RWPE2 (cell line): ENCODE results near the gene SCGB3A1.

Experiments
- ATAC-seq: fragments of 200-7000 bp; cut with Tn5 transposase; 3 replicates; pipeline ENCODE4 v1.9.1; 2021; ENCODE audit warnings: low read depth
- DNase-seq: peaks from one replicate; pipeline ENCODE4 v3.0.0-alpha.2; 2020; ENCODE audit warnings: low spot score
- H3K27ac ChIP-seq: fragments of 450-650 bp; 2 replicates; pipeline ENCODE4 v1.5.1; 2017; ENCODE audit warnings: mild to moderate bottlenecking; ENCODE audit not compliant: poor library complexity, severe bottlenecking
- H3K27me3 ChIP-seq: fragments of 250-450 bp; sonication (Bioruptor Pico); 2 replicates; pipeline ENCODE4 v1.5.1; 2021; ENCODE audit warnings: mild to moderate bottlenecking, moderate library complexity; ENCODE audit not compliant: insufficient read depth, poor library complexity, severe bottlenecking
- H3K36me3 ChIP-seq: fragments of 250-450 bp; sonication (Bioruptor Pico); 2 replicates; pipeline ENCODE4 v1.5.1; 2020; ENCODE audit warnings: low read depth, mild to moderate bottlenecking, moderate library complexity
- H3K4me1 ChIP-seq: fragments of 250-450 bp; sonication (Bioruptor Pico); 2 replicates; pipeline ENCODE4 v1.5.1; 2021; ENCODE audit warnings: mild to moderate bottlenecking, moderate library complexity; ENCODE audit not compliant: insufficient read depth, poor library complexity, severe bottlenecking
- H3K4me3 ChIP-seq: fragments of 250-450 bp; sonication (Bioruptor Pico); 2 replicates; pipeline ENCODE4 v1.5.1; 2021; ENCODE audit warnings: mild to moderate bottlenecking, moderate library complexity; ENCODE audit not compliant: severe bottlenecking
- H3K9me3 ChIP-seq: fragments of 250-450 bp; sonication (Bioruptor Pico); 2 replicates; pipeline ENCODE4 v1.5.1; 2021; ENCODE audit warnings: mild to moderate bottlenecking, moderate library complexity; ENCODE audit not compliant: severe bottlenecking
- CTCF ChIP-seq: fragments of 450-650 bp; IDR thresholded peaks from one replicate; pipeline ENCODE4 v1.5.1; 2017; ENCODE audit warnings: mild to moderate bottlenecking, moderate library complexity; ENCODE audit not compliant: poor library complexity, severe bottlenecking

Gene SCGB3A1

DNA sequence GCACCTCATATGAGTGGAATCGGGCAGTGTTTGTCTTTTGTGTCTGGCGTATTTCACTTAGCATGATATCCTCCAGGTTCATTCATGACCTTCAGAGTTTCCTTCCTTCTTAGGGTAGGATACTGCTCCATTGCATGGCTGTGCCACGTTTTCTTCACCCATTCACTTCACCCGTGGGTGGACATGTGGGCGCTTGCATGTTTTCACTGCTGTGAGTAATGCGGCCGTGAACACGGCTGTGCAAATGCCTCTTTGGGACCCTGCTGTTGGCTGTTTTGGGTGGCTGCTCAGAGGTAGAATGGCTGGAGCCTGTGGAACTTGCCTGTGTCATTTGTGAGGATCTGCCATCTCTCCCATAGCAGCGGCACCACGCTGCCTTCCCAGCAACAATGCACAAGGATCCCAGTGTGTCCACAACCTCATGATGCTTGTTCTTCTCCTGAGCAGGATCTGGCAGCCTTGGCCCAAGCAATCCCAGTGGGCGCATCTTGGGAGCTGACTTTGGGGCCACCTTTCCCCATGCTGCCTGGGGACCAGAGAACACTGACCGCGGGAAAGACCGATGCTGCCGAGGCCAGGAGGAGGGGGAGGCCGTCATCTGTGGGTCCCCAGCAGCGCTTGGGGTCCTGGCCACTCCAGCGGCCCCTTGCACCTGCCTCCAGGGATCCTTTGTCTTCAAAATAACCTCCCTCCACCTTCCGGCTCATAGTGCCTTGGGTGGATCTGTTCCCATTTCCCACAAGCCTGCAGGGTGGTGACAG lies 2.3 kb upstream of the SCGB3A1 start:
- no peaks in the 10 kb centered on the region for H3K9me3 ChIP-seq
- no peak overlapping the region for H3K27ac ChIP-seq
- DNase-seq (no peak), ATAC-seq (no peak)
- H3K27me3 ChIP-seq: peaks cover 50% of the 10 kb centered on the region
- H3K4me3 ChIP-seq: no peak overlapping the region
- no peaks in the 10 kb centered on the region for H3K36me3 ChIP-seq
- TF ChIP-seq CTCF: no peak
- H3K4me1 ChIP-seq: no peaks in the 10 kb centered on the region

DNA sequence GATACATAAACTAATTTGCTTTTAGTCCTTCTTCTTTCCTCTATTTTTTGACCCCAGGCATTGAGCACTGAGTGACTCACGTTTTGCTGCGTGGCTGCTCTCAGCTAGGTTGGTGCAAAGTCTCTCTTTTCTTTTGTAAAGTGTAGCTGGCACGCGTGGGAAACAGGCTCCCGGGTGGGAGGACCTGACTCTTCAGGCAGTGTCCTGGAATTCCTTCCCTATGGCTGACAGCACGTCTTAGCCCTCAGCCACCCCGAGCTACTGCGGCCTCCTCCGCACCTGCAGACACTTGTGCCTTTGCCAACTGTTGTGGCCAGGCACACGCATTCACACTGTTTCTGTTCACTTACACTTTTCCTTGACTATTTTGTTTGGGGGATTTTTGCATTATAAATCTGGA lies 877 bp upstream of the SCGB3A1 start:
- no peak for DNase-seq
- Histone ChIP-seq H3K9me3 (no peaks in the 10 kb centered on the region), H3K27ac (no peak overlapping the region), H3K36me3 (no peaks in the 10 kb centered on the region), H3K27me3 (peaks cover 55% of the 10 kb centered on the region), H3K4me1 (no peaks in the 10 kb centered on the region), H3K4me3 (no peak overlapping the region)
- TF ChIP-seq CTCF: no peak
- no peak for ATAC-seq

GRCh38 chr5:180590543-180591310 lies 572 bp downstream of the SCGB3A1 start:
- H3K27me3 ChIP-seq: peaks cover 55% of the 10 kb centered on the region
- no peaks in the 10 kb centered on the region for H3K4me1 ChIP-seq
- no peak for TF ChIP-seq CTCF
- H3K27ac ChIP-seq: no peak overlapping the region
- no peaks in the 10 kb centered on the region for H3K9me3 ChIP-seq
- DNase-seq (no peak), ATAC-seq (no peak; the same call in 2 of the 3 replicates)
- H3K4me3 ChIP-seq: no peak overlapping the region
- H3K36me3 ChIP-seq: no peaks in the 10 kb centered on the region

- Histone ChIP-seq H3K27me3 (peaks cover 55% of the 10 kb centered on the region), H3K4me1 (no peaks in the 10 kb centered on the region), H3K27ac (no peak overlapping the region), H3K4me3 (no peak overlapping the region), H3K9me3 (no peaks in the 10 kb centered on the region), H3K36me3 (no peaks in the 10 kb centered on the region)
- ATAC-seq (no peak), DNase-seq (no peak)
- no peak for TF ChIP-seq CTCF
Measured at GRCh38 chr5:180589771-180590542, 1.3 kb downstream of the SCGB3A1 start.
